HG03520 (cell line): ENCODE results near the gene PCGF5.
"Not testable (repeated sequence)": the region's sequence is repeated elsewhere in the genome, so short reads cannot be mapped to it uniquely, and the experiment has no call there.

Experiments
- ATAC-seq: cut with Tn5 transposase; IDR thresholded peaks from one replicate; pipeline ENCODE4 v1.9.1; 2021; ENCODE audit warnings: mild to moderate bottlenecking, moderate library complexity; ENCODE audit not compliant: unreplicated experiment

The PCGF5 gene

DNA sequence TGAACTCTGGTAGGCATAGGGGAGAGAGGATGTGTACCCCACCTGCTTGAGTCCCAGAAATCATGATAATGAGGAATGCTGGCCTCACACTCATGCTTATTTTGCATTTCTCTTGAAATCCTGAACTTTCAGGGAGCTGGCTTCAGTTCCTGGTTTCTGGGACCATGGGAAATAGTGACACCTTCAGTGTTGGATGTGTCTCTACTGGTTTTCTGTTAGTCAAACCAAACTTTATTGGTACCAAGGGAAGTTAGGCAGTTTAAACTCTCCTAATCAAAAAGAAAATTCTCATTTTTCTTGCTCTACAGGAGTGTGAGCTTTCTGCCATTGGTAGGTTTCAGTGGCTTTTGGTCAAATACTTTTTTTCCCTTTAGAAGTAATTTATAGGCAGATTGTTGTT is 11.8 kb upstream of the PCGF5 start:
- no peak for ATAC-seq

DNA sequence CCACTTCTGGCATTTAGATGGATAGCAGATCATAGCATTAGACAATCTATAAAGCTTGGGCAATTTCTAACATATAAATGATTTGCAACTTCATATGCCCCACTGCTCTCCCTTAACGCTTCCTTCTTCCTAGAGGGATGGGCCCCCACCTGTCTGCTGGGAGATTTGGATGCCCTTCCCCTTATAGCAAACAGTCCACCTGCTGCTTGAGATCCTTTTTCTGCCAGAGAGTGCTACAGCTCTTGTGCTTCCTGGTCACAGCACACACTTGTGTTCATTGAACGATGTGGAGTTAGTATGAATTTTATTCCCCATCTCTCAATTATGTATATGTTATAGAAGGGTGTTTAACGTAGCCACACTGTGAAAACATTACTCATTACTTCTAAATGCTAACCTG is 10.4 kb upstream of the PCGF5 start:
- peak; percentile 9 for ATAC-seq

DNA sequence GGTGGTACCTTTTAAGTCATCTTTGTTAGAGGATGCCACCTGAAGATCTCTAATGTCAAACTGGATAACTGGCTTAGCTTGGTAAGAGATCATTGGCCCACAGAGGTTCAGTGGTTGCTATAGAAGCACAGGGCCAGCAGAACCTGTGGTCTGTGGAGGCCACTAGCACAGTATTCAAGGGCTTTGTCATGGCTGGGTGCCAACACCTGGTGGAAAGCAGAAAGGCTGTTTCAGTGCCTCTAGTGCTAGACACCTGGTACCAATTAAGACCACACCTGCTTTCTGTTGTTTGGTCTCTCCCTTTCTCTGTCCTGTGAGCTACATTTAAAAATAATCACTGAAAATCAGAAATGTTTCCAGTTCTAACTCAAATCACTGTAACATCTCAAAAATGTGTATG is 10.0 kb upstream of the PCGF5 start:
- peak; percentile 71 for ATAC-seq

DNA sequence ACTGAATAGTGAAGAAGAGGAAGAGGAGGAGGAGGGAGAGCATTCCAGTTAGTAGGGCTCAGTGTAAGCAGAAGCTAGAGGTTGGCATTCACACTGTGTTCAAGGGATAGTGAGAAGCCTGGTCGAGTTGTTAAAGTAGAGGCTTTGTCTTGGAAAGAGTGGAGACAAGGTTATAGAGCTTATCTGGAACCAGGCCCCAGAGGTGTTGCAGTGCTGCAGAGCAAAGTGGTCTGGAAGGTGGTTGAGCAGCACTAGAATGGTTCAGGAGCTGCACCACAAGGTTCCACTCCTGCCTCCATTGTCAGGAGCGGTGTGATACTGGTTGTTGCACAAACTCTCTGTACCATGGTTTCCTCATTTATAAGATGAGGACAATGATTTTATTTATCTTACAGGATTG is 8.8 kb upstream of the PCGF5 start:
- ATAC-seq, result no peak

DNA sequence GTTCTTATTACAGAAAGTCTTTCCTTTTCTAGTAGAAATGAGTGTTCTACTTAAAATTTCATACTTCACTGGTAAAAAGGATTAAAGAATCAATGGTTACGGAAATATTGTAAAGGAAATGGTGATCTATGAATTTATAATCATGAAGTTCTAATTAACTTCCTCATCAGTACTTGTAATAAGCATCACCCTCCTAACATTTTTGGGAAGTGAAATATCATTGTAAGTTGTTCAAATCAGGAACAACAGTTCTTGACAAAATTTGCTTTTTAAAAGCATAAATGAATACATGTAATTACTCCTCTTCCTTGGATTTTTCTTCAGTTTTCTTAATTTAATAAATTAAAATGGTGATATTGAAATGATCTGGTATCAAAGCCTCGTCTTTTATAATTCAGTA is 5.6 kb upstream of the PCGF5 start:
- ATAC-seq, result no peak

DNA sequence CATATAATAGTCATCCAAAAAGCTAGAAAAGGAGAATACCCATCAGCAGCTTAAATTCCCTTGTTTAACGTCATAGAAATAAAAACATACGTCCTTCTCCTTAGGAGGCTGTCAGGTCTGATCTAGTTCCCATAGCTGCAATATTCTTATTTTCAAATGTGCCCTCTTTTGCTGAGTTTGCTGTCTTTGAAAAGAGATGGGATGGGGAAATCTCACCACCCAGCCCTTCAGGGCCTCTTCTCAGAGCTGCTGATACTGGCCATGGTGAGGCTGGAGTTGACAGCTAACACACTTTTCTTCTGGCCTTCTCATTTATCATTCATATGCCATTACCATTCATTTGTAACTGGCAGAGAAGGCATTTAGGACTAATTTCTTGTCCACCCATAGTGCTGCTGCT is 5.1 kb upstream of the PCGF5 start:
- no peak for ATAC-seq

DNA sequence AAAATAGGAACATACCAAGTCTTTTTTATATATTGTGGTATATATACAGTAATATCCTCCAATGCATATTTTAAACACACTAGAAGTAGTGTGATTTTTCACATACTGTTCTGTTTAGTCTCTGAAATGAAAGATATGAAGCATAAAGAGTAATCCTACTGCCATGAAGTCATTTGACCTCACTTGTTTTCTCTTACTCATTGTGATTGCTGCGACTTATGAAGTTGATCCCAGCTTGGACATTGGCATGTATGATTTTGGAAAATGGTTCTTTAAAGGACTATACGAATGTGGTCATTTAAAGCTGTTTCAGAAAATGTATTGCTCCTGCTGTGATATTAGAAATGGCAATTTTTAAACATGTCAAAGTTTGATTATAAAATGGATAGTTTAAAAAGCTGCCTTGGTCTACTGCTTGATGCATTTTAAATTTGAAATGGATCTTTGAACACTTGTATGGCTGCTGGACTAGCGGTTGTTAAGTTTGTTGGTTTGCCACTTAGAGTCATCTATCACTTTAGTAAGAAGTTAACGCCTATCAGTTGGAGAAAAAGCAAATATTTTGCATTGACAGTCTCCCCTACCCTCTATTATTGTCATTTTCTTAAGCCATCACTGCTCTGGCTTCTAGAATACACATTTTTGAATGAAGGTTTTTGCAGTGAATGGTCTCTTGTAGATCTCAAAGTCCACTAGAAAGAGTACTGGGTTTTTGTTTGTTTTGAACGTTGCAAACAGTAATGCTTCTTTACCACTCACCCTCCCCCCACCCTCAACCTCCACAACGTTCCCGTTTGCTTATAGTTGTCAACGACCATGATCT is 881 bp upstream of the PCGF5 start:
- ATAC-seq, result no peak

DNA sequence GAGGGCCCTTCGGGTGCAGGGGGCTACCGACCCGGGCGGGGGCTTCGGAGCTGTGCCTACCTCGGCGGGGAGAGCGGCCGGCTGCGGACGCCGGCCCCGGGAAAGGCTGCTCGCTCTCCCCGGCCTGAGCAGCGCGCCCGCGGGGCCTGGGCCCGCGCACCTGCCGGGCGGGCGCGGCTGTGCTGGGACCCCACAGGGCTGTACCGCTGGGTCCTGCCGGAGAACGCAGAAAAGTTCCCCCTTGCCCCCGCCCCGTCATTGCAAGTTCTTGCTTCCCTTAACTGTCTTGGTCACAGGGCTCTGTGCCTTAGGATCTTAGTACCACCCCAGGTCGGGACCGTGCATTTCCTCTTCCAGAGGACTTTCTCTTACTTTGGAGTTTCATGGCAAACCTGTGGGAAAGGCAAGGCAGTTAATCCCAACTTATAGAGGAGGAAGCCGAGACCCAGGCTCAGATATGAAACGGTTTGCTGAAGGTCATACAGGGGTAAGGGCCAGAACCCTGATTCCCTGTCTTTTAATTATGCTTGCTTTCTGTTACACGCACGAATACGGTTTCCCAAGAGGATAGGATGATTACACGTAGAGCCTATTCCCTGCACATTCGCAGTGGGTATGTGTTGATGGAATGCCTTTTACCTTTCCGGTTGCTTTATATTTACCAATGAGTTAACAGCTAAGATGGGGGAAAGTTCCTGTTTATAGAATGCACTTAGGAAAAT is 652 bp downstream of the PCGF5 start:
- ATAC-seq, result peak; percentile 21

DNA sequence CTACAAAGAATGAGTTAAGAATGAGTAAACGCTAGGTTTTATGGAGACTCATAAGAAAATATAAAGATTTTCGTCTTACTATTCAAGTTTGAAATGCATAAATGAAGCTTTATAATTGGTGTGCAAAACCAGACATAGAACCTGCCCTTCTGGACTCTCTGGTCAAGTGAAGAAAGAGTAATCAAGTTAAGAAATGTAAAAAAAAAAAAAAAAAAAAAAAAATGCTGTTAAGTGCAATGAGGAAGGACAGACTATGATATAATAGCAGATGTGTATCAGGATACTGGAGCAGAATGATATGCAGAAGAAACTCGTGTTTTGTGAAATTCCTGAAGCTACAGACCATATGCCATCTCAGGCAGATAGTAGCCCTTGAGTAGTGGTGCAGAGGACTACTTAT is 5.6 kb downstream of the PCGF5 start:
- ATAC-seq, result no peak

DNA sequence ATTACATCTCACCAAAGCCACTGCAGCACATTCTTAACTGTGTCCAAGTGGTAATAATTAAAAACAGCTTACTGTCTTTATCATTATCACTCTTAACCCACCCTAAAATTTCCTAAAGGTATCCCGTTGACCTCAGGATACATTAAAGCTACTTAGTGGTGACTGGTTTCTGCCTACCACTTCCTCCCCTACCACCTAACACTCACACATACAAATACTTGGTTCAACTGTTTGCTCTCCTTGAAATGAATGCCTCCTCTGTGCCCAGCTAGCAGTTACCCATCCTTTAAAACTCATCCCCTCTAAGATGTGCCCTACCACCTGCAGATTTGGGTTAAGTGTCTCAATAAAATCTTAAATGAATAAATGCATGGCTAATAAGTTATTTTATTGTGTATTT is 7.1 kb downstream of the PCGF5 start:
- ATAC-seq, result no peak

DNA sequence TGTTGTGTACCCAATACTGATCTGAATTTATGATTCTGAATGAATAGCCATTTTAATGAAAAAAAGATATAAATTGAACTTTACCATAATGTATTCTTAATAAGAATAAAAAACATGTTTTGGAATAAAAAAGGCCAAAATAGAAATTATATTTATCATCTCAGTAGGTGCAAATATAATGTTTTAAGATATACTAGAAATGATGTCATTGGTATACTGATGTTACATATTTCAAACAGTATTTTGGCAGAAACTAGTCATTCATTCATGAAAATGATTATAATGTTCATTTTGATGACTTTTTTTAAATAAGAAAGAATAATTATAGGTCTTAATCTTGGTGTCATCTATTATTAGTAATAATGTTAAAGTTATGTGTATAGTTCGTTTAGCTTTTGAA is 9.2 kb downstream of the PCGF5 start:
- ATAC-seq, result no peak

DNA sequence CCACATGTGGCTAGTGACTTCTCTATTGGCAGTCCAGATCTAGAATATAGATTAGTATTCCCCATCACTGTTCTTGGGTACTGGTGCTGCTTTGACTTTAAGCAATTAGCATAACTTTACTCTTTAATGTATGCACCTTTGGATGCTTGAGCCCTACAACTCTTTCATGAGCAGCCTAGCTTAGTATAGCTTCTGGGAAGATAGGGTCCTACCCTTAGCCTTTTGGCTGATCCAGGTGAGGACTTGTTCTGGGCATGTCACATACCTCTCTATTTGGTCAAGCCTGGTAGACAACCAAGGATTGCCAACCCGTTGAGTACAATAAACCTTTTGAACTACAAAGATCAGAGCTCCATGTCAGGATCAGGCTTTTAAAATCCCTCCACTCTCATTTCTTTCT is 17.7 kb downstream of the PCGF5 start:
- ATAC-seq, result no peak

DNA sequence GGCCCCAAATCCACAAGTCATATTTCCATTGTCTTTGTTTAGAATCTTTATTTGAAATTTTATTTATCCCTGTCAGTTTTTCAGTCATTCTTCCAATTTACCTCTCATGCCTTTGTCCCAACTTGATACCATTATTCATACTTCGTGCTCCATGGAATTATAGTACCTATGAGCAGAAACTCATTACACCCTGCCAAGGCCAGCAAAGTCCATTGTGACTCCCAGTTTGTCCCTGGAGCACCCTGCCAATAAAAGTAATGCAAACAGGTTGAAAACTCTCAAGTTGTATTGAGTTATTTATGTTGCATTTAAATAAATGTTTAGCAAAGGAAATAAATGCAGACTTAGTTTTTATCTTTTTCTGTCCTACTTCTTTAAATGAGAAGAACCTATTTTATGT is 19.3 kb downstream of the PCGF5 start:
- ATAC-seq, result no peak

DNA sequence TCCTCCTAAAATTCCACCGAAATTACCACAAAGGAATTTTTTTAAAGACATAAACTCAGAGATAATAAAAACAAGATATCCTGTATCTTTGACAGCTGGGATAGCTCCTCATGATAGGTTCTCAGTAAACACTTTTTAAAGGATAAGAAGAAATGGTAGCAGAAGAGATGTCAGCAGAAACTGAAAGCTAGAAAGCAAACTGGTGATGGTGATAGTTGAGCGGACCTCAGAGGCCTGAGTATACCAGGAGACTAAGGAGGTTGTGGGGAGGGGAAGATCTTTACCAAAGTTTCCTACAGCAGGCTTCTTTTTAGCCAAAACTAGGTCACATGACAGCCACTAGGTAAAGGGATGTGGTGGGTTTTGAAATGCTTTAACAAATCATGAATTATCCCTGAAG is 22.5 kb downstream of the PCGF5 start:
- ATAC-seq, result no peak

DNA sequence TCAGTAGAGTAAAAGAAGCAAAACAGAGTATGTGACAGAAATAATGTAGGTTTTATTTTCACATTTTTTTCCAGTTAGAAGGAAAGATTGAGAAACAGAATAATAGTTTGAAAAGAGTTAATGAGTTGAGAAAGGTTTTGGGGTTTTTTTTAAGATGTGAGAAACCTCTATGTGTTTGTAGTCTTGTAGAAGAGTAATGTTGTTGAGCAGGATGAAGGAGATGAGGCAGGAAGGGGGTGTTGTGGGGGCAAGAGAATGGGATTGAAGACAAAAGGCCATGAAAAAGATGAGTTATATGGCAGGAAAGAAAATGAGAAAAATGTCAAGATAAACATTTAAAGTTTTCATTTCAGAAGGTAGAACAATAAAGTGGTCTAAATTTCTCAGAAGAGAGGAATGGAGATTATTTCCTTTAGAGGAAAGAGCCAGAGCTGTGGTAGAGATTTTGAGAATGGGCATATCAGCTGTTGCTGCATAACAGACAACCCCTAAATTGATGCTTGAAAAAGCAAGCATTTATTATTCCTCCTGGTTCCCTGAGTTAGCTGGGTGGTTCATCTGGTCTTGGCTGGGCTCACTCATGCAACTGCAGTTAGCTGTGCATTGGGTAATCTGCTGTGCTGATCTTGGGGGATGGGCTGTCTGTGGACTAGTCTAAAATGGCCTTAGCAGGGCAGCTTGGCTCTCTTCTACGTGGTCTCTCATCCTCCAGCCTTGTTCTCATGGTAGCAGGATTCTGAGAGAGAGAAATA is 27.1 kb downstream of the PCGF5 start:
- no peak for ATAC-seq

DNA sequence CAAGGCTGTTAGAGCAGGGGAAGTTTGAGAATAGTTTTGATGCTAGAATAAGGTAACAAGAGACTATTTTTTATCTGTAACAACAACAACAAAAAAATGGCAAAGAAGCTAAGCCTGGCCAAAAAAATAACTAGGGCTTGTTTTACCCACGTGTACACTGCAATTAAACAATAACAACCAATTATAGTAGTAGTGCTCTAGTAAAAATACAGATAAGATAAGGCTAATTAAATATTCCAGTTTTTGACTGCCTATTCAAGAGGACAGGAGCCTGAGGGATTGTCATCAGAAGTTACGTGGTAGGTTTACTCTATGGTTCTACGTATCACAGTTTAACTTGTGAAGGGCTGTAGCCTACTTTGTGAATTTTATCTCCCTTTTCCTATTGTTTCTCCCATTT is 29.2 kb downstream of the PCGF5 start:
- ATAC-seq, result no peak

DNA sequence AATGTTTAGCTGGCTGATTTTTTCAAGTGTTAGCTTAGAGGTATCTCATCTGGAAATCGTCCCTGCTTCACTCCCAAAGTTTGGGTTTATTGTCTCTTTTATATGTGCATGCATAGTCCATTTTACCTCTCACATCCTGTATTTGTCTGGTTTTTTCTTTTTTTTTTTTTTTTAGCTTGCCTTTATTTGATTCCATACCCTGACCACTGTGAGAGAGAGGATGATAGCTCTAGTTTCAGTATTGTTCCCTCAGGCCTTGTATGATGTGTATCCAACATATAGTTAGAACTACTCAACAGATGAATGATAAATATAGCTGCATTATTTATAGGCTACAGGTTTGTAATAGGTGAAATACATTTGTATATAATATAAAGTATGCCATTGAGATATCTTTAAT is 29.9 kb downstream of the PCGF5 start:
- ATAC-seq, result no peak

DNA sequence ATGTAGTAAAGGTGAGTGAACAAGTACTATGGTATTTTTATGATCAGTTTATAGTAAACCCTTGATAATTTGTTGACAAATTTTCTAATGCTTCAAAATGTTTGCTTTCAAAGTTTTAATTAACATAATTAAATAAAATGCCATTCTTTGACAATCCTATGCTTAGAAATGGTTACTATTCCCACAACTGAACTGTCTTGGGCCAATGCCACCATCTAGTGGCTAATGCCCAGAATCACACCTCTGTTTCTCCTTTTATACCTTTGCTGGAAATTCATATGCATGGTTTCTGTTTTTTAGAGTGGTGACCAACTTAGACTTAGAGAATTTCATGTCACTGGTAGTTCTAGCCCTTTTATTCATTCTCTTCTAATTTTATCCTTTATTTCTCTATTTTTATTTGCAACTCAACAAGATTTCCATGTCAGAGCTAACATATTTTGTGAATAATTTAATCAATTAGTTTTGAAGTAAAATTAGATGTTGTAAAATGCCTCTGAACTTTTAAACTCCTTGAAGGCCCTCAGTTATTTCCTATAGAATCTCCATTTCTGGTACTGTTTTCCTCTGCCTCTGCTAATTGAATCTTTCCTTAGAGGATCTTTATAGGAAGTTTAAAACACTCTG is 31.1 kb downstream of the PCGF5 start:
- no peak for ATAC-seq

DNA sequence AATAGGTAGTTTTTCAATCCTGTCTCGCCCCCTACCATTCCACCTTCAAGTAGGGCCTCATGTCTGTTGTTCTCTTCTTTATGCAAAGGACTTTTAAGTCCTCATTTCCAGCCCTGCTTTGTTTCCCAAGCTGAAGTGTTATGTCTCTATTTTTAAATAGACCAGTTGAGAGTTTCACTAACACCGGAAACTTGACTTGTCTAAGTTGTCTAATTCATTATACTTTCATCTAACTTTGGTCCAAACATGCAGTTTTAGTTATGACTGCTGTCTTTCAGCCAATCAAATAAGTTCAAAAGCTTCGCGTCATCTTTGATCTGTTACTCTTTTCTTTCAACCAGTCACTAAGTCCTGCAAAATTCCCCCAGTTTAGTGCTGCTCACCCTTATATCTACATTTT is 32.8 kb downstream of the PCGF5 start:
- no peak for ATAC-seq

DNA sequence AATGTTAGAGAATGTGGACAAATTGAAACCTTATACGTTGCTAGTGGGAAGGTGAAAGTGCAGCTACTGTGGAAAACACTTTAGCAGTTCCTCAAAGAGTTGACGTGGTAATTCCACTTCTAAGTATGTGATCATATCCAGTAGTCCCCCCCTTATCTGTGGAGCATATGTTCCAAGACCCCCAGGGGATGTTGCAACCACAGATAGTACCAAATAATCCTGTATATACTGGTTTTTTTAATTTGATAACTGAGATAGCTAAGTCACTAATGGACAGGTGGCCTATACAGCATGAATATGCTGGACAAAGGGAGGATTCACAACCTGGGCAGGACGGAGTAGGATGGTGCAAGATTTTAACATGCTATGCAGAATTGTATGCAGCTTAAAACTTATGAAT is 36.8 kb downstream of the PCGF5 start:
- ATAC-seq, result no peak

DNA sequence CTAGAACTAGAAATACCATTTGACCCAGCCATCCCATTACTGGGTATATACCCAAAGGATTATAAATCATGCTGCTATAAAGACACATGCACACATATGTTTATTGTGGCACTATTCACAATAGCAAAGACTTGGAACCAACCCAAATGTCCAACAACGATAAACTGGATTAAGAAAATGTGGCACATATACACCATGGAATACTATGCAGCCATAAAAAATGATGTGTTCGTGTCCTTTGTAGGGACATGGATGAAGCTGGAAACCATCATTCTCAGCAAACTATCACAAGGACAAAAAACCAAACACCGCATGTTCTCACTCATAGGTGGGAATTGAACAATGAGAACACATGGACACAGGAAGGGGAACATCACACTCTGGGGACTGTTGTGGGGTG is 40.0 kb downstream of the PCGF5 start:
- ATAC-seq, result not testable (repeated sequence)
